Activated CD4-positive, CD25-positive, alpha-beta regulatory T cell (primary cell): ENCODE results near the gene OR5F1.

Experiments
- DNase-seq, 4 experiments: peaks; one replicate each; lab custom pipeline; 2025; lab: John Stamatoyannopoulos, UW

The OR5F1 gene

GRCh38 chr11:55994525-55994924 is at the start of gene OR5F1:
Gene OR5F1 (minus strand): TSS chr11:55994625. CDS start chr11:55994625, 0 bp downstream.
- DNase-seq = no peak

DNA sequence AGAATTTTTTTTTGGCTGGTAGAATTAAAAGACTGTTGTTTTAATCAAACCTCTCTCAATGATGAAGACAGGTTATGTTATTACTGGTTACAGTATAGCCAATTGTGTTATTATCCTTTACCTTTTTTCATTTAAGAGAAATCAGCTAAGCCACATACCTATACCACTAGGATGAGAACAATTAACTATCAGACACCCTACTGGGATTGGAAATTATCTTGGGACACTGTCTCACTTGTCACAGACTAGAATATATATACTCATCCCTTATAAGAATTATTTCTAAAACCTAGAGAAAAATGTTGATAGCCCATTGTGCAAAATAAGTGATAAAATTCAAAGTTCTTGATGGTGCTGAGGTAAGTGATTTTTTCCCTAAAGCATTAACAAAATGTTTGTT is 32.9 kb upstream of the OR5F1 start, which contains the start of gene OR5AS1:
OR5AS1 (plus strand) TSS at position 301 of the 400 bp plus-strand sequence. CDS start 2,765 bp downstream, outside the sequence.
- DNase-seq = no peak

GRCh38 chr11:56013805-56014204 is 19.4 kb upstream of the OR5F1 start:
- no peak for DNase-seq

DNA sequence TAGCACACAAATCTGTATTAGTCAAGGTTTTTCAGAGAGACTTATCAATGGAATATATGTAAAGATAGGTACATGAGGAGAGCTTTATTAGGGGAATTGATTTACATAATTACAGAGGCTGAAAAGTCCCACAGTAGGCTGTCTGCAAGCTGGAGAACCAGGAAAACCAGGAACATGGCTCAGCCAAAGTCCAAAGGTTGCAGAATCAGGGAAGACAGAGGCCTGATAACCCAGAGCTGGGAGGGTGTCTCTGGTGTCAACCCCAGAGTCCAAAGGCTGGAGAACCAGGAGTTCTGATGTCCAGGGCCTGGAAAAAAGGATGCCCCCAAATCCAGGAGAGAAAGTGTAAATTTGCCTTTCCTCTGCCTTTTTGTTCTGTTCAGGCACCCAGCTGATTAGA is 16.3 kb upstream of the OR5F1 start:
- DNase-seq = no peak

- no peak for DNase-seq
These were observed 23.5 kb downstream of the OR5F1 start for GRCh38 chr11:55970935-55971334.

GRCh38 chr11:55969845-55970244 is 24.6 kb downstream of the OR5F1 start, which contains the start of gene OR10AG1:
Gene OR10AG1 (minus strand): TSS chr11:55969945. CDS start chr11:55969907, 38 bp downstream.
- no peak for DNase-seq

GRCh38 chr11:55967914-55968313 is 26.5 kb downstream of the OR5F1 start:
- no peak for DNase-seq

DNA sequence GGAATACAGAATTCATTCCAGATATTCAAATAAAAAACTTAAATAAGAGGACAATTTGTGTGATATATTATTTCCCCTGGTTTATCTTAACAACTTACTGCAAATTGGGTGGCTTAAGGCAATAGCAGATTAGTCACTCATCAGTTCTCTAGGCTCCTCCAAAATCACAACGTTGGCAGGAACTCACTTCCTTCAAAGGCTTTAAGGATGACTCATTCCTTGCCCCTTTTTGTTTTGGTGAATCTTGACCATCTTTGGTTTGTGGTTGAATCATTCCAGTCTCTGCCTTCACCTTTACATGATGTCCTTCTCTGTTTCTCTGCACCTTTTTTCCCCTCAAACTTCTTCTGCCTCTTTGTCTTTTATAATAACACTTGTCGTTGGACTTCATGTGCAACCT is 28.0 kb downstream of the OR5F1 start:
- no peak for DNase-seq

DNA sequence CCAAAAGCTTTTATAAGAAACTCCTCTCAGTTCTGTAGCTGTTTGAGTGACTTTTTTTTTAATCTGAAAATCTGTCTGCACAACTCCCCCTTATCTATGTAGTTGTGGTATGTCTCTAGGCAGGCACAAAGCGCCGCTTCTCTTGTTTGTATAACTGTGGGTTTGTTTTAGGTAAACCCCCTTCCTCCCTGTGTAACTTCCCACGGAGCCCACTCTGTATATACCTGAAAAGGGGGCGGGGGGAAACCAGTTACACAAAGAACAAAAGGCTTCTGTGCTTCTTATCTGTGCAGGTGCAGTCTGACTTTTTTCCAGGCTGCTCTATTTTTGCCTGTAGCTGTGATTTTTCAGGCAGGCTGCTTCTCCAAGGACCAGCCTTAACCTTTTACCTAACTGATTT is 37.9 kb downstream of the OR5F1 start:
- DNase-seq = no peak

- no peak for DNase-seq
These were observed 45.1 kb downstream of the OR5F1 start for GRCh38 chr11:55949330-55949729.
